Breast epithelium (tissue), 4 donors: ENCODE data around the gene DAB2IP. TPM values are rescaled to one million over a fixed set of nuclear protein-coding genes. Genes with fewer than 3 reads are reported as not detected.
A peak's percentile ranks its signal among the peaks of the same experiment; 100 is the strongest.
"Not testable (repeated sequence)": the region's sequence is repeated elsewhere in the genome, so short reads cannot be mapped to it uniquely, and the experiment has no call there.

Experiments
- DNase-seq, 2 donors: peaks; one replicate each; pipeline ENCODE4 v3.0.0-alpha.2; 2019; ENCODE audit warnings: low spot score in 2 of 2
- H3K27ac ChIP-seq, 2 donors: fragments of 200-600 bp; sonication (generic) in 1 of 2; one replicate each; pipeline ENCODE4 v1.5.1; 2016 to 2019; ENCODE audit warnings: mild to moderate bottlenecking in 1 of 2
- H3K27me3 ChIP-seq, 2 donors: fragments of 200-600 bp; sonication (generic) in 1 of 2; one replicate each; pipeline versions ENCODE4 v1.5.1 to v1.6.0; 2017 to 2019; ENCODE audit warnings: control low read depth in 1 of 2, mild to moderate bottlenecking in 1 of 2
- H3K36me3 ChIP-seq: fragments of 200-600 bp; one replicate; pipeline ENCODE4 v1.5.1; 2019
- H3K4me1 ChIP-seq, 2 donors: fragments of 200-600 bp; sonication (generic); one replicate each; pipeline ENCODE4 v1.5.1; 2016 to 2019; ENCODE audit warnings: control low read depth in 1 of 2
- H3K4me3 ChIP-seq, 3 donors: fragments of 200-600 bp; sonication (generic); 1 replicate in 2 of 3; 2 replicates in 1 of 3; pipeline ENCODE4 v1.5.1; 2016 to 2019; ENCODE audit warnings: mild to moderate bottlenecking in 3 of 3, moderate library complexity in 2 of 3
- H3K9me3 ChIP-seq, 2 donors: fragments of 200-600 bp; sonication (generic) in 1 of 2; one replicate each; pipeline ENCODE4 v1.5.1; 2016 to 2019; ENCODE audit warnings: control low read depth in 1 of 2
- POLR2A ChIP-seq: fragments of 450-650 bp; IDR thresholded peaks from one replicate; pipeline ENCODE4 v1.6.1; 2016; ENCODE audit warnings: antibody characterized with exemption, mild to moderate bottlenecking, moderate library complexity
- POLR2AphosphoS5 ChIP-seq, 3 donors: sonication (generic); formaldehyde crosslinking; IDR thresholded peaks; one replicate each; pipeline ENCODE4 v1.6.1; 2017; ENCODE audit warnings: antibody characterized with exemption in 3 of 3
- intact Hi-C: fragments of 100-400 bp; cut with DNase I; formaldehyde crosslinking; loops from one replicate; pipeline ENCODE4 v1.15.1; 2023; ENCODE audit warnings: low total_unique reads
- total RNA-seq, 3 donors: library from RNA; depleted of rRNA; stranded (reverse); fragments of >200 nt; gene quantifications; one replicate each; pipeline ENCODE4 v1.1.0, GENCODE V29; 2016
- TF ChIP-seq, protein P1 (sequence below), 3 donors: fragments of 450-650 bp; IDR thresholded peaks; one replicate each; pipeline ENCODE4 v1.5.1; 2016 to 2017; ENCODE audit warnings: antibody characterized with exemption in 3 of 3, mild to moderate bottlenecking in 3 of 3, moderate library complexity in 3 of 3

Gene DAB2IP
- total RNA-seq, 3 donors from 2014 or later: 16.0 to 56.0 (median 55.8) TPM

DNA sequence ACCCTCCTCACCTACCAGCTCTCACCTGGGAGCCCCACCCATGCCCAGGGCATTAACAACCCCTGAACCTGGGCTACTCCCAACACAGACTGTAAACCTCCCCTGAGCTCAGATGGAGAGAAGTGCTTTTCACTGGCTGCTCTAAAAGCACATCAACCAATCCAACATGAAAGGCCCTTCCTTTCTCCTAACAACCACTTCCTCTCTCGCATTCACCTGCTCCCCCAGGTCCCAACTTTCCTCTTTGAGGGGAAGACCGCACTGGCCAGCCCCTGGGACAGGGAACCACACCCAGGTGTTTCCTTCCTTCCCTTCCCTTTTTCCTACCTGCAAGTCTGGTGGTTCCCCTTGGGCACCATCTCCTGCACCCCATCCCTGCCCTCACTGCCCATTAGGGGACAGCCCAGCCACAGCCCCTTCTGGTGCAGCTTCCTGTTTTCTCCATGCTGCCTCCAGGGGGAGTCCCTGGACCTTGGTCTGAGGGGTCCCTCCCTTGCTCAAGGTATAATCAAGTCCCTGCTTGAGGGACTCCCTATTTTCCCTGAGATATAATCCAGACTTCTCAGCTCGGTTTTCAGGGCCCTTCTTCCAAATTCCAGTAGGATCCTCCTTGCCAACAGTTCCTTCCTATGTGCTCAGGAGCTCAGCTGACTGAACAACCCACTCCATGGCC, 30.5 kb upstream of the DAB2IP start:
- no peaks in the 10 kb centered on the region for H3K27me3 ChIP-seq
- H3K4me3 ChIP-seq: no peak overlapping the region
- no peaks in the 10 kb centered on the region for H3K4me1 ChIP-seq
- TF ChIP-seq POLR2A: no peak
- no peak for TF ChIP-seq POLR2AphosphoS5 (IDR thresholded peaks at IDR 0.05)
- TF ChIP-seq, protein P1, sequence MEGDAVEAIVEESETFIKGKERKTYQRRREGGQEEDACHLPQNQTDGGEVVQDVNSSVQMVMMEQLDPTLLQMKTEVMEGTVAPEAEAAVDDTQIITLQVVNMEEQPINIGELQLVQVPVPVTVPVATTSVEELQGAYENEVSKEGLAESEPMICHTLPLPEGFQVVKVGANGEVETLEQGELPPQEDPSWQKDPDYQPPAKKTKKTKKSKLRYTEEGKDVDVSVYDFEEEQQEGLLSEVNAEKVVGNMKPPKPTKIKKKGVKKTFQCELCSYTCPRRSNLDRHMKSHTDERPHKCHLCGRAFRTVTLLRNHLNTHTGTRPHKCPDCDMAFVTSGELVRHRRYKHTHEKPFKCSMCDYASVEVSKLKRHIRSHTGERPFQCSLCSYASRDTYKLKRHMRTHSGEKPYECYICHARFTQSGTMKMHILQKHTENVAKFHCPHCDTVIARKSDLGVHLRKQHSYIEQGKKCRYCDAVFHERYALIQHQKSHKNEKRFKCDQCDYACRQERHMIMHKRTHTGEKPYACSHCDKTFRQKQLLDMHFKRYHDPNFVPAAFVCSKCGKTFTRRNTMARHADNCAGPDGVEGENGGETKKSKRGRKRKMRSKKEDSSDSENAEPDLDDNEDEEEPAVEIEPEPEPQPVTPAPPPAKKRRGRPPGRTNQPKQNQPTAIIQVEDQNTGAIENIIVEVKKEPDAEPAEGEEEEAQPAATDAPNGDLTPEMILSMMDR (IDR thresholded peaks at IDR 0.05): peak in 1 of 3 donors; percentile 19
- intact Hi-C loops: no loop called here
- H3K27ac ChIP-seq: peak overlapping the region in 1 of 2 donors; percentile 69
- H3K36me3 ChIP-seq: no peaks in the 10 kb centered on the region
- no peaks in the 10 kb centered on the region for H3K9me3 ChIP-seq
- DNase-seq: no peak

DNA sequence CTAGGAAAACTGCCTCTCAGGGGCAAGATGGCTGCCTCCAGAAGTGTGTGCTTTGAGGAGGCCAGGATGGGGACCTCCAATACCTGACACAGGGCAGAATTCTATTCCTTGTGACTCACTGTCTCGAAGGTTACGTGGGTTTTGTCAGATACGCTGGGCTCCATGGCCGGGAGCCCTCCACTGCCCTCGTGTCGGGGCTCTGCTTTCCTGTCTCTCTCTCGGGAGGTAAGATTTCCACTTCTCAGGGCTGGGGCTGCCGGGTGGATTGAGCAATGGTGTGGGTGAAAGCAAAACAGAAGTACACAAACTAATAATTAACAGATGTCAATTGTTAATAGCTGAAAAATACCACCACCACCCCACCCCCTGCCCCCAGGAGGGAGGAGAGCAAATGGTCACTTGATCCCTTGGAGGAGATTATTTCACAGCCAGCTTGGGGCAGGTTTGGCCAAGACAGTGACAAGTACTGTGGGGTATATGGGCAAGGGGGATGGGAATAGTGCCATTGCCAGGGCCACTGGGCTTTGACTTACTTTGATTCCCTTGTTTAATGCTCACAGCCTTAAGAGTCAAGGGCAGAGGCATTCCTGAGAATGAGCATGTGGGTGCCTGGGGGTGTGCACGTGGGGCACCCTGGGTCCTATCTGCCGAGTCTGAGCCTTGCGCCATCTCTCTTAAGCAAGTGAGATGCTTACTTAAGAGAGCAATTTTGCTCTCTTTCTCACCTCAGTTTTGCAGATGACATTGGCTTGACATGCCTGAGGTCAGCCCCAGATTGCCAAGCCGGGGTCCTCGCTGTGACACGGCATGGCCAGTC, 28.8 kb upstream of the DAB2IP start:
- H3K4me3 ChIP-seq: no peak overlapping the region
- intact Hi-C loops: no loop called here
- no peak for DNase-seq
- peak overlapping the region; percentile 61 to 81 for H3K27ac ChIP-seq
- H3K9me3 ChIP-seq: no peaks in the 10 kb centered on the region
- H3K4me1 ChIP-seq: no peaks in the 10 kb centered on the region
- H3K36me3 ChIP-seq: no peaks in the 10 kb centered on the region
- no peak for TF ChIP-seq POLR2AphosphoS5 (IDR thresholded peaks at IDR 0.05)
- TF ChIP-seq, protein P1 (IDR thresholded peaks at IDR 0.05): no peak
- TF ChIP-seq POLR2A: no peak
- no peaks in the 10 kb centered on the region for H3K27me3 ChIP-seq

DNA sequence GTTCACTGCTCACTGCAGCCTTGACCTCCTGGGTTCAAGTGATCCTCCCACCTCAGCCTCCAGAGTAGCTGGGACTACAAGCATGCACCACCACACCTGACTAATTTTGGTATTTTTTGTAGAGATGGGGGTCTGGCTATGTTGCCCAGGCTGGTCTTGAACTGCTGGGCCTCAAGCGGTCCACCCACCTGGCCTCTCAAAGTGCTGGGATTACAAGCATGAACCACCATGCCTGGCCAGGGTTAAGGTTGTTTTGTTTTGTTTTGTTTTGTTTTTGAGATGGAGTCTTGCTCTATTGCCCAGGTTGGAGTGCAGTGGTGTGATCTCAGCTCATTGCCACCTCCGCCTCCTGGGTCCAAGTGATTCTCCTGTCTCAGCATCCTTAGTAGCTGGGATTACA, 28.0 kb upstream of the DAB2IP start:
- H3K27me3 ChIP-seq, H3K4me1 ChIP-seq, intact Hi-C loops, H3K27ac ChIP-seq, H3K36me3 ChIP-seq, H3K9me3 ChIP-seq, H3K4me3 ChIP-seq, DNase-seq: not testable (repeated sequence)

DNA sequence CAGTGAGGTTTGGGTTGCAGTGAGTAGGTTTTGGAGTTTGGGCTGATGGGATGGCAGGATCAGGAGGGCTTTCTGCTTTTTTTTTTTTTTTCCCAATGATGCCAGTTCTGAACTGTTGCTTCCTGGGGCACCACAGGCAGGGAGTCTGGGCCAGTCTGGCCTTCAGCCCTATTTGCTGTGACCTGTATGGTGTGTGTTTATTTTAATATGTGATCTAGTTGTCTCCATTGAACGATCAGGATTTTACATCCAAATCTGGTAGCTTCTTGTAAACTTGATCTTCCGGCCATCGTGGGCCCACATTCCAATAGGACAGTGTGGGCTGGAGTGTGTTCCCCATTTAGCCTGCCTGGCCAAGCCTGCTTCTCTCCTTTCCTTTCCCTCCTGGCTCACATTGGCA, 25.8 kb upstream of the DAB2IP start:
- H3K27ac ChIP-seq: no peak overlapping the region
- intact Hi-C loops: no loop called here
- no peak for DNase-seq
- TF ChIP-seq, protein P1 (IDR thresholded peaks at IDR 0.05): no peak
- TF ChIP-seq POLR2AphosphoS5 (IDR thresholded peaks at IDR 0.05) (no peak), POLR2A (no peak)
- no peaks in the 10 kb centered on the region for H3K27me3 ChIP-seq
- H3K4me1 ChIP-seq: no peaks in the 10 kb centered on the region
- no peaks in the 10 kb centered on the region for H3K9me3 ChIP-seq
- H3K36me3 ChIP-seq: no peaks in the 10 kb centered on the region
- no peak overlapping the region for H3K4me3 ChIP-seq

DNA sequence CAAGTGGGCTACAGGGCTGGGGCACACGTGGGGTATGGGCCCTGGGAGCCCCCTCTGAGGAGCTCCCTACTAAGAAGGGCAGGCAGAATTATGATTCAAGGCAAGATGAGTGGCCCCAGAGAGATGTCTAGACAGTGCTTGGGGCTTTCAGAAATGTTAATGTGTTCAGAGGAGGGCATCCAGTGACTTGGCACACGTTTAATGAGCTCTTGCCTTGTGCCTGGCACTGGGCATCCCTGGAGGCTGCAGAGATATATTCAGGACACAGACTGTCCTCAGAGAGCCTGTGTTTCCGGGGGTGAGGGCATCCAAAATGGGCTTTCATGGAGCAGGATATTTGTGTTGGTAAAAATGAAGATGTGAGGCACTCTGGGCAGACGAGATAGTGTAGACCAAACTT, 25.4 kb upstream of the DAB2IP start:
- H3K9me3 ChIP-seq: no peaks in the 10 kb centered on the region
- no peak overlapping the region for H3K4me3 ChIP-seq
- TF ChIP-seq, protein P1 (IDR thresholded peaks at IDR 0.05): no peak
- TF ChIP-seq POLR2A: no peak
- TF ChIP-seq POLR2AphosphoS5 (IDR thresholded peaks at IDR 0.05): no peak
- intact Hi-C loops: no loop called here
- H3K27me3 ChIP-seq: no peaks in the 10 kb centered on the region
- H3K36me3 ChIP-seq: no peaks in the 10 kb centered on the region
- no peaks in the 10 kb centered on the region for H3K4me1 ChIP-seq
- no peak for DNase-seq
- H3K27ac ChIP-seq: no peak overlapping the region
